KMS-11 (cell line): ENCODE measurements around the gene YBX2.

Experiments used
- H2AFZ ChIP-seq: fragments of 200-600 bp; sonication (generic); 2 replicates; pipeline ENCODE4 v1.6.1; 2016; ENCODE audit warnings: antibody characterized with exemption, mixed run types, low read depth
- H3K27ac ChIP-seq: fragments of 200-600 bp; sonication (generic); 2 replicates; pipeline ENCODE4 v1.6.1; 2016; ENCODE audit warnings: mild to moderate bottlenecking, mixed run types
- H3K27me3 ChIP-seq: fragments of 200-600 bp; sonication (generic); 2 replicates; pipeline ENCODE4 v1.6.1; 2017; ENCODE audit warnings: mild to moderate bottlenecking, low read depth, mixed run types, moderate library complexity; ENCODE audit not compliant: insufficient read depth
- H3K36me3 ChIP-seq: fragments of 200-600 bp; sonication (generic); 2 replicates; pipeline ENCODE4 v1.6.1; 2017; ENCODE audit warnings: mild to moderate bottlenecking, mixed run types; ENCODE audit not compliant: insufficient read depth
- H3K4me1 ChIP-seq: fragments of 200-600 bp; sonication (generic); 2 replicates; pipeline ENCODE4 v1.6.1; 2016; ENCODE audit warnings: mild to moderate bottlenecking, low read depth, mixed run types; ENCODE audit not compliant: poor library complexity, severe bottlenecking
- H3K4me2 ChIP-seq: fragments of 200-600 bp; sonication (generic); 2 replicates; pipeline ENCODE4 v1.7.0; 2016; ENCODE audit warnings: mild to moderate bottlenecking, mixed run types
- H3K4me3 ChIP-seq: fragments of 200-600 bp; sonication (generic); IDR thresholded peaks from 2 replicates; pipeline ENCODE4 v1.6.1; 2017; ENCODE audit warnings: low read depth, low read length, mixed read lengths; ENCODE audit not compliant: insufficient read depth
- H3K79me2 ChIP-seq: fragments of 200-600 bp; sonication (generic); 2 replicates; pipeline ENCODE4 v1.6.1; 2016; ENCODE audit warnings: low read depth, mixed run types; ENCODE audit not compliant: insufficient read depth
- H3K9ac ChIP-seq: fragments of 200-600 bp; sonication (generic); 2 replicates; pipeline ENCODE4 v1.6.1; 2016; ENCODE audit warnings: mild to moderate bottlenecking, mixed run types
- H4K20me1 ChIP-seq: fragments of 200-600 bp; sonication (generic); 2 replicates; pipeline ENCODE4 v1.6.1; 2016; ENCODE audit warnings: mild to moderate bottlenecking, mixed run types; ENCODE audit not compliant: insufficient read depth
- CTCF ChIP-seq: fragments of 200-600 bp; sonication (generic); conservative IDR thresholded peaks from 2 replicates; pipeline ENCODE4 v1.6.1; 2017; ENCODE audit warnings: low read depth, mild to moderate bottlenecking, antibody characterized with exemption, low read length, moderate library complexity, mixed read lengths

YBX2 gene

GRCh38 chr17:7240375-7240774 is 54.1 kb downstream of the YBX2 start:
- no peak overlapping the region for H3K9ac ChIP-seq
- H3K27me3 ChIP-seq = no peaks in the 10 kb centered on the region
- H3K79me2 ChIP-seq = no peaks in the 10 kb centered on the region
- no peak overlapping the region for H3K4me2 ChIP-seq
- no peak overlapping the region for H3K4me3 ChIP-seq
- no peaks in the 10 kb centered on the region for H3K4me1 ChIP-seq
- TF ChIP-seq CTCF = no peak
- H3K27ac ChIP-seq = no peak overlapping the region
- no peaks in the 10 kb centered on the region for H3K36me3 ChIP-seq
- H2AFZ ChIP-seq = no peak overlapping the region
- no peaks in the 10 kb centered on the region for H4K20me1 ChIP-seq

GRCh38 chr17:7239091-7240027 is 55.1 kb downstream of the YBX2 start, which contains the start of gene PHF23:
PHF23 (minus strand) TSS chr17:7239457; CDS start chr17:7239279, 178 bp downstream.
- Histone ChIP-seq H2AFZ (no peak within 1 kb of the TSS), H3K4me2 (peak within 1 kb of the TSS; percentile 42; the same call in 1 of the 2 replicates), H3K4me1 (no peaks in the 10 kb centered on the region), H3K9ac (peak within 1 kb of the TSS; percentile 59; the same call in 1 of the 2 replicates), H3K36me3 (no peaks in the 10 kb centered on the region), H3K27me3 (no peaks in the 10 kb centered on the region), H4K20me1 (no peaks in the 10 kb centered on the region), H3K4me3 (no peak within 1 kb of the TSS), H3K27ac (peak within 1 kb of the TSS; percentile 40), H3K79me2 (no peaks in the 10 kb centered on the region)
- no peak for TF ChIP-seq CTCF

GRCh38 chr17:7238420-7239090 is 55.9 kb downstream of the YBX2 start:
- Histone ChIP-seq H3K79me2 (no peaks in the 10 kb centered on the region), H3K4me1 (no peaks in the 10 kb centered on the region), H3K36me3 (no peaks in the 10 kb centered on the region), H3K4me2 (no peak overlapping the region), H3K27ac (peak overlapping the region; percentile 40), H2AFZ (no peak overlapping the region), H3K9ac (peak overlapping the region; percentile 59; the same call in 1 of the 2 replicates), H3K27me3 (no peaks in the 10 kb centered on the region), H3K4me3 (no peak overlapping the region), H4K20me1 (no peaks in the 10 kb centered on the region)
- TF ChIP-seq CTCF = no peak
